COR-L47 (cell line): ENCODE data around the gene HOXC6.

Experiments
- DNase-seq: peaks from one replicate; lab custom pipeline; 2025; lab: John Stamatoyannopoulos, UW

HOXC6 gene

GRCh38 chr12:53990311-53991076 lies 37.7 kb upstream of the HOXC6 start:
- DNase-seq = no peak

GRCh38 chr12:53991077-53991460 lies 37.2 kb upstream of the HOXC6 start:
- DNase-seq = no peak

- no peak for DNase-seq
Observed at GRCh38 chr12:53992377-53992889, 35.8 kb upstream of the HOXC6 start.

- DNase-seq = no peak
Observed at GRCh38 chr12:53993162-53994008, 34.9 kb upstream of the HOXC6 start.

- DNase-seq = no peak
Observed at GRCh38 chr12:53994009-53994263, 34.3 kb upstream of the HOXC6 start.

- no peak for DNase-seq
Observed at GRCh38 chr12:53994264-53995001, 33.8 kb upstream of the HOXC6 start.

GRCh38 chr12:53995002-53995377 lies 33.2 kb upstream of the HOXC6 start:
- no peak for DNase-seq

- DNase-seq = no peak
Observed at GRCh38 chr12:53995378-53996239, 32.6 kb upstream of the HOXC6 start.

GRCh38 chr12:53996240-53997203 lies 31.7 kb upstream of the HOXC6 start:
- no peak for DNase-seq

GRCh38 chr12:53997204-53998109 lies 30.8 kb upstream of the HOXC6 start:
- DNase-seq = no peak

- no peak for DNase-seq
Observed at GRCh38 chr12:53998110-53998899, 29.9 kb upstream of the HOXC6 start.

GRCh38 chr12:53998900-53999236 lies 29.4 kb upstream of the HOXC6 start:
- no peak for DNase-seq

- no peak for DNase-seq
Observed at GRCh38 chr12:53999559-54000115, 28.6 kb upstream of the HOXC6 start.

GRCh38 chr12:54000116-54001114 lies 27.8 kb upstream of the HOXC6 start, which contains the start of gene HOXC9:
Gene HOXC9 (plus strand): TSS chr12:54000161. CDS start chr12:54000189, 28 bp downstream.
- DNase-seq = no peak

GRCh38 chr12:54001283-54002187 lies 26.7 kb upstream of the HOXC6 start:
- no peak for DNase-seq
